GM18907 (cell line): ENCODE data around the gene CGB1.
A peak's percentile ranks its signal among the peaks of the same experiment; 100 is the strongest.

ENCODE experiments used
- ATAC-seq: cut with Tn5 transposase; IDR thresholded peaks from one replicate; pipeline ENCODE4 v1.9.1; 2021; ENCODE audit warnings: mild to moderate bottlenecking, moderate library complexity; ENCODE audit not compliant: unreplicated experiment

The CGB1 gene

DNA sequence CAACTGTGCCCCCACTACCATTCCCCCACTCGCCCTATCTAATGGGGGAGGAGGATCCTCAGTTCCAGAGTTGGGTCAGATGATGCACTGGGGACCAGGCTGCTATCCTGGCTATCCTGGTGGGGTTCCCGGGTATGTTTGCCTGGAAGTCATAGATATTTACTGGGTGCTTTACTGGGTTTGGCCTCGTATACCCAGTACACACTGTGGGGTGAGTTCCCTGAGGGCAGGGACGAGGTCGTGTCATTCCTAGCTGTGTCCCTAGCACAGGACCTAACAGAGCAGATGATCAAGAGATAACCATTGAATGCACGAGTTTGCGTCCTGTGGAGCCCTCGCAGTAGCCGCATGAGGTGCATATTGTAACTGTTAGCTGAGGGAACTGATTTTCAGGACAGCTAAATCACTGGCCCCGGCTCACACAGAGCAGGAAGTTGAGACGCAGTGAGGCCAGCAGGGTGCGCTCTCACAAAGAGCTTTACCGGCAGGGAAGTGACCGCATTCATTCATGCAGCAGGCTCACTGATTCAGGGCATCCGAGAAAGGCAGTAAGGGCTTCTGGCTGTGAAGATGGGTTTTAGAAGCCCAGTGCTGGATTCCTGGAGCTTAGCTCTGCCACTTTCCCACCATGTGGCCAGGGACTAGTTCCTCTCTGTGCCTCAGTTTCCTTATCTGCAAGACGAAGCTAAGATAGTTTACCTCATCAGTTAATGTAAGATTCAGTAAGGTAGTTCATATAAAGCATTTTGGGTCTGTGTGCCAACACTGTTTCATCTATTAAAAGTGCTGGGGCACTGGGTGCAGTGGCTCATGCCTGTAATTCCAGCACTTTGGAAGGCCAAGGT lies 37.0 kb downstream of the CGB1 start:
- ATAC-seq = no peak

DNA sequence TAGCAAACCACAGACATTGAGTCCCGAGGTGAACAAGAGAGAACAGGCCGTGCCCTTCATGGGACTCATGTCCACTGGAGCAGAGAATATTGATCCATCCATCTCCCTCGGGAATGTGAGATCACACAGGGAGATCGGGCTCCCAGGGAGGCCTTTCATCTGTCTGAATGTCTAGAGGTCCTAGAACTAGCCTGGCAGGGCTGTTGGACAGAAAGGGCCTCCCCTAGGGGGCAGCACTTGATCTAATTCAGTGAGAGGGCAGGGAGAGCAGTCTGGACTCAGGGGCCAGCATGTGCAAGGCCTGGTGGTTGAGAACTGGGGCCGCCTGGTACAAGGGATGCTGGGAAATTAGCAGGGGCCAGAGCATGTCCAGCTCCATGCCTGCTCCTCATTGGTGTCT lies 38.7 kb downstream of the CGB1 start:
- ATAC-seq = no peak

DNA sequence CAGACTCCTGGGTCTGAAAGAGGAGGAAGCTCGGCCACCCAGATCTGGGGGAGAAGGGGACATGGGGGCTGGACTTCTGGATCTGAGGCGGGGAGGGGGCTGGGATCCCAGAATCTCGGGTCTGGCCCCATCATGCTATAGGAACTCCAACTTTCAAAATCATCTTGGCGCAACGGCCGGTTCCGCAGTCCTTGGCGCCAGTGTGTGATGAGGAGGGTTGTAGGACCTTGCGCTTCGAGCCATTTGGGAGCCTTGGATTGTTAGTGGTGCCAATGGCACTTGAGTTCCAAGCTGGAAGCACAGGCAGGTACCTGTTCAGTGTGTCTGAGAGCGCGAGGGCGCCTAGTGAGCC lies 42.7 kb downstream of the CGB1 start:
- ATAC-seq = no peak

DNA sequence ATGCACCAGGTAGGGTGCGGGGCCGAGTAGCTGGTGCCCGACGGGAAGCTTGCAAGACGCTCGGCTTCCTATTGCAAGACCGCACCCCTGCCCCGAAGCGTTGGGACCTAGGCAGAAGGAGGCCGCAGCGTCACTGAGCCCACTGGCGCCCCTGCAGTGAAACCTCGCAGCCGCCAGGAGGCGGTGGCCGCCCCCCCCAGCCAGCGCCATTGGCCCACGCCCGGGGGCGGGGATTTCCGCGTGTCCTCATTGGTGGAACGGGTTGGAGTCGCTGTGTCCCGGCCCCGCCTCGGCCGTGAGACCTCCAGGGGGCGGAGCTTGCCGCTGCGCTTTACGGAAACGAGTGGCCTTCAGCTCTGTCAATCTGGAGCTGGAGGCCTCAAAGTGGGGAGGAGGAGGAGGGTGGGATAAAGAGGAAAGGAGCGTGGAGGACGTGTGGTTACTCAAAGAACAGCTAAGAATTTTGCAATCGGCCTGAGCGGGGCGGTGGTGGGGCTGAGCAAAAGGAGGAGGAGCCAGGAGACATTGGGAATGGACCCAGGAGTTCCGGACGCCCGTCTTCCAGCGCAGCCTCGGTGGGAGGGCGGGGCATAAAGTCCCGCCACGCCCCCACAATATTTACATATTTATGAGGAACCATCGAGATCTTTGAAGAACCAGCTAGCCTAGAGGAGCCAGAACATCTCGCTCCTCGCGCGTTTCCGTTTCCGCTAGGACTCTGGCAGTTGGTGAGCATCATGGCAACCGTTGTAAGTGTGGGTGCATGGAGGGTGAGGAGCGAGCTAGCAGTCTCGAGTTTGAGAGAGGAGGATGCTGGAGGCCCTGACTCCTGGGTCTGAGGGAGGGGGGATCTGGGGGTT lies 43.3 kb downstream of the CGB1 start, which contains the start of the genes GYS1 and RUVBL2:
Gene GYS1 (minus strand): TSS at position 135 of the 860 bp plus-strand sequence. CDS start 197 bp downstream, outside the sequence.
Gene RUVBL2 (plus strand): TSS at position 713 of the 860 bp plus-strand sequence. CDS start 25 bp downstream, at position 738.
- ATAC-seq = peak; percentile 84

DNA sequence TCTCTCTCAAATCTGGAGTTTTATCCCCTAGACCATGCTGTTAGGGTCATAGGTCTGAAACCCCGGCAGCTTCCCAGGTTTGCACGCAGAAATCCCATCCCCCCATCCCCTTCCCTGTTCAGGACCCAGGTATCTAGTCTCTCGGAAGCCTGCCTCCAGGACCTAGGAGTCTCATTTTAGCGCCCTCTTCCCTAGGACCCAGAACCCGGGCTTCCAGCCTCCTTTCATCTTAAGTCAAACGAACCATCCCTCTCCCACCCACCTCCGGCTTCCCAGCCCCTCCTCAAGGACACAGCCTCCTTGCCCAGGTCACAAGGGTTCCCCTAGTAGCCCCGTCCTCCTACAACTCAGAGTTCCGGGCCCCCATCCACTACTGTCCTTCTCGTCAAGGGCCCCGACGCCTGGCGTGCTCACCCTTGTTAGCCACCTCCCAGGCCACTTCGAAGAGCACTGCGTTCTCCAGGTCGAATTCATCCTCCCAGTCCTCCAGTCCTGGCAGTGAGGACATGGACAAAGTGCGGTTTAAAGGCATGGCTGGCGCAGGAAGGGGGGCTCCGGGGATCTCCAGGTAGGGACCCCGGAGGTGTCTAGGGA lies 44.0 kb downstream of the CGB1 start:
- ATAC-seq = peak; percentile 12

DNA sequence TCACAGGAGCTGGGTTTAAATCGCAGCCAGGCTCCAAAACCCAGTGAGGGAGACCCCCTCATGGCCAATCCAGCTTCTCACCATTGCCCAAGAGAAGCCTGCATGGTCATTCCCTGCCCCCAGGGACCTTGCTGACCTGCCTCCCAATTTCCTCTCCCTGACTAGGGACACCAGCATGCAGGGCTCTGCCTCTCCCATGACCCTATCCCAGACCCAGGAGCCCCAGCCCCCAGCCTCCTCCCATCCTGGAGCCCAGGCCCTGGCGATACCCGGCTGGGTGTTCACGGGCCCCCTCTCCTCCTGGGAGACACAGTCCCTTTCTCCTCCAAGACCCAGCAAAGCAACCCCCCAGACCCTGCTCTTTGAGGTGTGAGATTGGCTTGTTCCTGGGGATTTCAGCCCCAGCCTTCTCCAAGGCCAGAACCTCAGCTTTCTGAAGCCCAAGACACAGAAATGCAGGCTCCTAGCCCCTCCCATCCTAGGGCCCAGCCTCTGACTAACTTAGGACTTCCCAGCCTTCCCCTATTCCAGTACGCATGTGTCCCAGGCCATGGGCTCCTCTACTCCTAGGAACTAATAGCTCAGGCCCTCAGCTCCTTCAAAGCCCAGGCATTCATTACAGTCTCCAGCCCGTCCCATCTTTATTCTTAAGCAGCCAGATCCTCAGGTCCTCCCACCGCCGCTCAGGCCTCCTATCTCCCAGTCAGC lies 44.7 kb downstream of the CGB1 start:
- no peak for ATAC-seq

DNA sequence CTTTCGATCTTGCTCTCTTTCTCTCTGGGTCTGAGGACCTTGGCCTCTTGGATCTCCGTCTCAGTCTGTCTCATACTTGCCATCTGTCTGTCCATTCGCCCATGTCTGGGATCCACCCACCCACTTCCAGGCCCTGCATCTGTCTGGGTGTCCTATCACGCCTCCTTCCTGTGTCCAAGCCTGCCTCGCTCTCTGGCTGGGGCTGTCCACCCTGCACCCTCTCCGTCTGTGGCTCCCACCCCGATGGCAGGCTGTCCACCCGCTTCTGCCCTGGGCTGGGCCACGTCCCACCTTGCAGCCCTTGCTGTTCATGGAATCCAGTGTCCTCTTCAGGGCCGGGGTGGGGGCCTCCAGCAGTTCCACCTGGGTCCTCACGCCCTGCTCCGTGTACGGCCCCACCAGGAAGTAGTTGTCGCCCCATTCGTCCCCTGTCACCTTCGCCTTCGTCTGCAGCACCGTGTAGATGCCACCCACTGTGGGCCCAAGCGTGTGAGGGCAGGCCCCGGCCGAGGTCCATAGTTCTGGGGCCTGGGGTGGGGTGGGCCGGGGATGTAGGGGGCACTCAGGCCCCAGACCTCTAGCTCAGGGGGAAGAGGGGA lies 45.6 kb downstream of the CGB1 start:
- no peak for ATAC-seq

DNA sequence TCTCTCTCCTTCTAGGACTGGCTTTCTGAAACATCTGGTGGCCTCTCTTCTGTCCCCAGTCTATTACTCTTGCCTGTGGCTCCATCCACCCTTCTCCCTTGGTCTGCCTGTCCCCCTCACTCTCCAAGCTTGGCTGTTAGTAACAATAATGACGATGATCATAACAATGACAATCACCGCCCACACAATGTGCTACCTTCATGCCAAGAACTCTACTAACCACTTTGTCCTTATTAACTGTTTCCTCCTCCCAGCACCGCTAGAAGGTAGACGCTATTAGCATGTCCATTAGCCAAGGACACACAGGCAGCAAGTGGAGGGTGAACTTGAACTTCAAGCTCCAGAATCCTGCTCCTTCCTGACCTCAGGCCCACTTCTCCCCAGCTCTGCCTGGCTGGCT lies 46.3 kb downstream of the CGB1 start:
- ATAC-seq = no peak

DNA sequence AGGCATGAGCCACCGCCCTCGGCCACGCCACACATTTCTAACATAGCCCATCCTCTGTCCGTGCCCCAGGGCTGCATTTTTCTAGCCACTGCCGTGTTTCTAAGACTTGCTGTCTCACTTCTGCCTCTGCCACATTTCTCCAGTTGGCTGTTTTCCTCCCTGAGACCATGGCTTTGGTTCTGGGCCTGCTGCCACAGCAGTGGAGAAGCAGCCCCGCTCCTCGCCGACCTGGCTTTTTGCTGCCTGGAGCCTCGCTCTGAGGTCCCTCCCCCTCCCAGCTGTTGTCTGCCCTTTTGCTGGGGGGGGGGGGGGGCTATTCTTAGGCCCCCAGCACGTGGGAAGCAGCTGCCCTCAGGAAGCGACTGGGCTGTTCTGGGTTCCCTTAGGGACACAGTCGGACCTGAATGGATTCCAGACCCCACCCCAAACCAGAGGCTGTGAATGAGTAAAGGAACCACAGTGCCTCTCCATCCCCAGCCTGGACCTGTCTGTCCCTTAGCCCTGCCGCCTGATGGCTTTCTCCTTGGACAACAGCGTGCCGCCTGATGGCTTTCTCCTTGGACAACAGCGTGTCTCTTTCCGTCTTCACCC lies 46.9 kb downstream of the CGB1 start:
- ATAC-seq = no peak

DNA sequence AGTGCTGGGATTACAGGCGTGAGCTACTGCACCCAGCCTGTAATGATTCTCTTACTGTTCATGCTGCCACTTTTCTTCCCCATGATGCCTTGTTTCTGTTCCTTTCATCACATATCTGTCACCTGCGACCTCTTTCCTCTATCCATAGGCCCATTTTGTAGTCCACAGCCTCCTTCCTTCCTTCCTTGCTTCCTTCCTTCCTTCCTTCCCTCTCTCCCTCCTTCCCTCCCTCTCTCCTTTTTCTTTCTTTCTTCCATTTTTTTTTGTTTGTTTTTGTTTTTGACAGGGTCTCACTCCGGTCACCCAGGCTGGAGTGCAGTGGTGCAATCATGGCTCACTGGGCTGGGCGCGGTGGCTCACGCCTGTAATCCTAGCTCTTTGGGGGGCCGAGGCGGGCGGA lies 47.8 kb downstream of the CGB1 start:
- ATAC-seq = no peak

DNA sequence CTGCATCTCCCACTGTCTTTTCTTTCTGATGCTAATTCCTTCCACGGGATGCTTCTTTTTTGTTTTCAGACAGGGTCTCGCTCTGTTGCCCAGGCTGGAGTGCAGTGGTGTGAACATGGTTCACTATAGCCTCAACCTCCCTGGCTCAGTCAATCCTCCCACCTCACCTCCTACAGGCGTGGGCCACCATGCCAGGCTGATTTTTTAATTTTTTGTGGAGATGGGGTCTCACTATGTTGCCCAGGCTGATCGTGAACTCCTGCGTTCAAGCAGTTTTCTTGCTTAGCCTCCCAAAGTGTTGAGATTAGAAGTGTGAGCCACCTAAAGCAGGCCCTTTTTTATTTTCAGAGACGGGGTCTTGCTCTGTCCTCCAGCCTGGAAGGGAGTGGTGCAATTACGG lies 48.4 kb downstream of the CGB1 start:
- no peak for ATAC-seq

DNA sequence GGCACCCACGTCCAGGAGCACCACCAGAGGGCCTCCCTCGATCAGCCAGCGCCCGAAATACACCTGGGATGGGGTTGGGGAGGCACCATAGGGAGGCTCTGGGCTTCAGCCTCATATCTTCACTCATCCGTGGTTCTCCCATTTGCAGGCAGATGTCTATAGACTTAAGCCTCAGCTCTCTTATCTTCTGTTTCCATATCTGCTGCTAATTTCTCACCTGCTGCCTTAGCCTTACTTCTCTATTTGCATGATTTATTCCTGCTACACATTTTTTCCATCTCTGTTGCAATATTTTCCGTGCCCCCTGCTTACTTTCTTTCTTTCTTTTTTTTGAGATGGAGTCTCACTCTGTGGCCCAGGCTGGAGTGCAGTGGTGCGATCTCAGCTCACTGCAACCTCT lies 49.4 kb downstream of the CGB1 start:
- no peak for ATAC-seq

DNA sequence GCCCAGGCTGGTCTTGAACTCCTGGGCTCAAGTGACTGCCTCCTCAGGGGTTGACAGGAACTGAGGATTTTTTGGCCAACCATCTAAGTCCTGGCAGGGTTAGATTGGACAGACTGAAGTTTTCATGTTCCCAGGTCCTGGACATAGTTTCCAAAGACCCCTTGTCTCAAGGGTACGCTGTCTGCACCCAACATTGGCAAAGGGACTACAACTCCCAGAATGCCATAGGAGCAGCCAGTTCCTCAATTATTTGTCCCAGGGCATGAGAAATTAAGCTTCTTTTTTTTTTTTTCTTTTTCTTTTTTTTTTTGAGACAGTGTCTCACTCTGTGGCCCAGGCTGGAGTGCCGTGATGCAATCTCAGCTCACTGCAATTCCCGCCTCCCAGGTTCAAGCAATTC lies 50.5 kb downstream of the CGB1 start:
- ATAC-seq = no peak

DNA sequence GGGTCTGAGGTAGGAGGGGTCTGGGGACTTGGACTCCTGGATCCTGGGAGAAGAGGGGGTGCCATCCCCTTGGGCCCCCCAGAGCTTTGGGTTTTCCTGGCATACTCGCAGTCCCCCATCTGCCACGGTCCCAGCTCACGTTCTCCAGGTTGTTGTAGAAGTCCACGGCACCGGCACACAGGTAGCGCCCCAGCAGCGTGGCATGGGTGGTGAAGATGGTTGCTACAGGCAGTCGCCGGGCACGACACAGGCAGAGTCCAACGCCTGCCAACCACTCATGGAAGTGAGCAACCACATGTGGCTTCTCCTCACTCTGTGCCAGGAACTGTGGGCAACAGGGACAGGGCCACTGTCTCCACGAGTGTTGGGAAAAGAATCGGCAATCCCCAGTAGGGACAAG lies 51.0 kb downstream of the CGB1 start:
- no peak for ATAC-seq
